ENCODE data around the gene SCARB1. TPM values are rescaled to one million over a fixed set of nuclear protein-coding genes. Genes with fewer than 3 reads are reported as not detected.

The SCARB1 gene
- total RNA-seq, 4 donors from 2014 or later: 18.6 to 41.8 (median 26.7) TPM

GRCh38 chr12:124744273-124744640, 119.4 kb downstream of the SCARB1 start:
- 92 to 93% methylated on average over 7 of the region's 7 CpGs for WGBS, 2 donors
- H3K4me3 ChIP-seq (ENCODE audit: low read depth, poor library complexity, severe bottlenecking): no peak overlapping the region
- intact Hi-C loops (cut with DNase I; ENCODE audit: low total_unique reads): no loop called here
- no peak for DNase-seq (ENCODE audit: low spot score in 2 of 2)
- TF ChIP-seq, protein P1, sequence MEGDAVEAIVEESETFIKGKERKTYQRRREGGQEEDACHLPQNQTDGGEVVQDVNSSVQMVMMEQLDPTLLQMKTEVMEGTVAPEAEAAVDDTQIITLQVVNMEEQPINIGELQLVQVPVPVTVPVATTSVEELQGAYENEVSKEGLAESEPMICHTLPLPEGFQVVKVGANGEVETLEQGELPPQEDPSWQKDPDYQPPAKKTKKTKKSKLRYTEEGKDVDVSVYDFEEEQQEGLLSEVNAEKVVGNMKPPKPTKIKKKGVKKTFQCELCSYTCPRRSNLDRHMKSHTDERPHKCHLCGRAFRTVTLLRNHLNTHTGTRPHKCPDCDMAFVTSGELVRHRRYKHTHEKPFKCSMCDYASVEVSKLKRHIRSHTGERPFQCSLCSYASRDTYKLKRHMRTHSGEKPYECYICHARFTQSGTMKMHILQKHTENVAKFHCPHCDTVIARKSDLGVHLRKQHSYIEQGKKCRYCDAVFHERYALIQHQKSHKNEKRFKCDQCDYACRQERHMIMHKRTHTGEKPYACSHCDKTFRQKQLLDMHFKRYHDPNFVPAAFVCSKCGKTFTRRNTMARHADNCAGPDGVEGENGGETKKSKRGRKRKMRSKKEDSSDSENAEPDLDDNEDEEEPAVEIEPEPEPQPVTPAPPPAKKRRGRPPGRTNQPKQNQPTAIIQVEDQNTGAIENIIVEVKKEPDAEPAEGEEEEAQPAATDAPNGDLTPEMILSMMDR (IDR thresholded peaks at IDR 0.05): no peak
- no peak for TF ChIP-seq POLR2A (IDR thresholded peaks at IDR 0.05)

DNA sequence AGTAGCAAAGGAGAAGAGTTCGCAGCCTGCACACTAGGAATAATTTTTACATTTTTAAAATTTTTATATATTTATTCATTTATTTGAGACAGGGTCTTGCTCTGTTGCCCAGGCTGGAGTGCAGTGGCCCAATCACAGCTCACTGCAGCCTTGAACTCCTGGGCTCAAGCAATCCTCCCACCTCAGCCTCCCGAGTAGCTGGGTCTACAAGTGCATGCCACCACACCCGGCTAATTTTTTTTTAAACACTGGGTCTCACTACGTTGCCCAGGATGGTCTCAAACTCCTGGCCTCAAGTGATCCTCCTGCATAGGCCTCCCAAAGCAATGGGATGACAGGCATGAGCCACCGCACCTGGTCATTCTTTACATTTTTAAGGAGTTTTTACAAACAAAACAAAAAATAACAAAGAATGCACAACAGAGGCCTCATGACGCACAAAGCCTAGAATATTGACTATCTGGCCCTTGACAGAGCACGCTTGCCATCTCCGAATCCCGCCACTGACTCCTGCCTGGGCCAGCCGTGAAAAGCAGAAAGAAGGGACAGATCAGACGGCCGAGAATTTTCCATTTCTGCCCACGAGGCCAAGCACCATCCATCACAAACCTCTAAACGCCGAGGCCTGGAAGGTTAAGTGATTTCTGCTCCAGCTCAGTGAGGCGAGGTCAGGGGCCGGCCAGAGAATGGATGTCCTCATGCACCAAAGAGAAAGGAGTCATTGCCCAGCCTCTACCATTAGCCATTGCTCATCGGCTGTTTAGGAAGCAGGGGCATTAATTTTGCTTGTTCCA, 120.0 kb downstream of the SCARB1 start:
- WGBS, 2 donors: 82 to 91% methylated on average over 18 of the region's 18 CpGs
- DNase-seq (ENCODE audit: low spot score in 2 of 2): no peak
- TF ChIP-seq POLR2A (IDR thresholded peaks at IDR 0.05): no peak
- TF ChIP-seq, protein P1 (IDR thresholded peaks at IDR 0.05): no peak
- intact Hi-C loops (cut with DNase I; ENCODE audit: low total_unique reads): no loop called here
- no peak overlapping the region for H3K4me3 ChIP-seq (ENCODE audit: low read depth, poor library complexity, severe bottlenecking)

DNA sequence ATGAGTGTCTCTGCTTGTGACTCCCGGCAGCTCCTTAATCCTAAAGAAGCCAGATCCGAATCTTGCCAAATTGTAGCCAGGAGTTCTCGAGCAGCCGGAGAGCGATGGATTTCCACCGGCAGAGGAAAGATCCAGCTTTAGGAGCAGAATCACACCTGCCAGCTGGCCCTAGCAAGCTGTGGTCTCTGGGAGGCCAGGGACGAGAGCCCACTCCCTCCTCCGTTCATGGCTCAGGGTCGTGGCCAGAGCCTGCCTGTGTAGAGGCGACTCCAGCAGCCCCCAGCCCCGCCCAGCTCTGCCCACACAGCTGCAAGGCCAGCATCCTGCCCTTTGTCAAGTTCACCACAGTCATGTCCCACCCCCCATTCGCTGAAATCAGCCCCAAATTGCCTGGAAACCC, 121.0 kb downstream of the SCARB1 start:
- no peak overlapping the region for H3K4me3 ChIP-seq (ENCODE audit: low read depth, poor library complexity, severe bottlenecking)
- intact Hi-C loops (cut with DNase I; ENCODE audit: low total_unique reads): no loop called here
- no peak for TF ChIP-seq POLR2A (IDR thresholded peaks at IDR 0.05)
- TF ChIP-seq, protein P1 (IDR thresholded peaks at IDR 0.05): no peak
- WGBS, 2 donors: 77 to 80% methylated on average over 12 of the region's 12 CpGs
- no peak for DNase-seq (ENCODE audit: low spot score in 2 of 2)

DNA sequence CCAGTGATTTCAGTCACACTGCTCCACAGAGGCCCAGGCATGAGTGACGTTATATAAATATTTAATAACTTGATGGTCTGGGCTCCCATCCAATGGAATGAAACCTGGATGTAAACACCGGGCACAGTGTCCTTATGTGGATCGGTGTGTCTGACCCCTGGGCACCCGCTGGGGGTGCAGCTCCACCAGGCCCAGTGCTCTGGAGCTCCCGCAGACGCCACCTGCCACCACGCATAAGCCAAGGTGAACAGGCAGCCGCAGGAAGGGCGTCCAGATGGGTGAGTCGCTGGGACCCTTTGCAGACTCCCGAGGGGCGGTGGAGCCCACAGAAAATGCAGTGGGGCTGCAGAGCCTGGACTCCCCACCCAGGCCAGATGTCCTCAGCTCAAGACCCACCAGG, 121.6 kb downstream of the SCARB1 start:
- WGBS, 2 donors: 82% methylated on average over 7 to 12 of the region's 12 CpGs
- H3K4me3 ChIP-seq (ENCODE audit: low read depth, poor library complexity, severe bottlenecking): no peak overlapping the region
- no peak for DNase-seq (ENCODE audit: low spot score in 2 of 2)
- TF ChIP-seq, protein P1 (IDR thresholded peaks at IDR 0.05): no peak
- TF ChIP-seq POLR2A (IDR thresholded peaks at IDR 0.05): no peak
- intact Hi-C loops (cut with DNase I; ENCODE audit: low total_unique reads): no loop called here

DNA sequence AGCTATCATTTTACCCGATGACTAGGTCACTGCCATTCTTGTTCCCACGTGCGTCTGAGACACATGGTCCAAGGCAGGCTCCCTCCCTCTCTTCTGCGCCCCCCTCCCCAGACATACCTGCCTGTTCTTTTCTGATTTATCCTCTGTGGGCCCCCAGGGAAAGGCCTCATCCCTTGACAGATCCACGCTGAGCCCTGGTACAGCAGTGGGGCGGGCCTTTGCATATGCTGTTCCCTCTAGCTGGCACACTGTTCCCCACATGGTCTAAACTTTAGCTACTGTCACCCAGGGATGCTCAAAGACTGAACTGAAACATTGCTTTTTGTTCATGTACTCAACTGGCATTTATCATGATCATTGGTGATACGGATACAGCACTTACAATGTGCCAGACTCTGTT, 122.5 kb downstream of the SCARB1 start:
- TF ChIP-seq POLR2A (IDR thresholded peaks at IDR 0.05): no peak
- TF ChIP-seq, protein P1 (IDR thresholded peaks at IDR 0.05): no peak
- no peak for DNase-seq (ENCODE audit: low spot score in 2 of 2)
- intact Hi-C loops (cut with DNase I; ENCODE audit: low total_unique reads): no loop called here
- no peak overlapping the region for H3K4me3 ChIP-seq (ENCODE audit: low read depth, poor library complexity, severe bottlenecking)
- WGBS, 2 donors: 90 to 91% methylated on average over 7 of the region's 7 CpGs

GRCh38 chr12:124740691-124741137, 123.0 kb downstream of the SCARB1 start:
- 72 to 74% methylated on average over 11 of the region's 11 CpGs for WGBS, 2 donors
- H3K4me3 ChIP-seq (ENCODE audit: low read depth, poor library complexity, severe bottlenecking): no peak overlapping the region
- DNase-seq (ENCODE audit: low spot score in 2 of 2): no peak
- intact Hi-C loops (cut with DNase I; ENCODE audit: low total_unique reads): no loop called here
- no peak for TF ChIP-seq POLR2A (IDR thresholded peaks at IDR 0.05)
- TF ChIP-seq, protein P1 (IDR thresholded peaks at IDR 0.05): no peak

All from lower leg skin (tissue), 4 donors.